Hepatocyte (in vitro differentiated cells): ENCODE data around the gene ATP5F1D.

Experiments used
- CTCF ChIP-seq: fragments of 200-600 bp; sonication (generic); IDR thresholded peaks from 2 replicates; pipeline ENCODE4 v1.5.1; 2016; ENCODE audit warnings: antibody characterized with exemption, mild to moderate bottlenecking; ENCODE audit not compliant: poor library complexity
- EZH2 ChIP-seq: fragments of 200-600 bp; sonication (generic); IDR thresholded peaks from 2 replicates; pipeline ENCODE4 v1.6.1; 2016; ENCODE audit warnings: antibody characterized with exemption, mild to moderate bottlenecking, borderline replicate concordance
- EZH2phosphoT487 ChIP-seq: fragments of 200-600 bp; sonication (generic); IDR thresholded peaks from one replicate; pipeline ENCODE4 v1.6.1; 2018; ENCODE audit warnings: antibody characterized with exemption, mild to moderate bottlenecking, low read depth, moderate library complexity; ENCODE audit not compliant: unreplicated experiment, severe bottlenecking

- TF ChIP-seq EZH2 (no peak), CTCF (no peak), EZH2phosphoT487 (no peak)
Observed at GRCh38 chr19:1288226-1288612, 46.7 kb downstream of the ATP5F1D start.
